ENCODE results near the gene PRDX3.
"Not testable (repeated sequence)": the region's sequence is repeated elsewhere in the genome, so short reads cannot be mapped to it uniquely, and the experiment has no call there.

Gene PRDX3

DNA sequence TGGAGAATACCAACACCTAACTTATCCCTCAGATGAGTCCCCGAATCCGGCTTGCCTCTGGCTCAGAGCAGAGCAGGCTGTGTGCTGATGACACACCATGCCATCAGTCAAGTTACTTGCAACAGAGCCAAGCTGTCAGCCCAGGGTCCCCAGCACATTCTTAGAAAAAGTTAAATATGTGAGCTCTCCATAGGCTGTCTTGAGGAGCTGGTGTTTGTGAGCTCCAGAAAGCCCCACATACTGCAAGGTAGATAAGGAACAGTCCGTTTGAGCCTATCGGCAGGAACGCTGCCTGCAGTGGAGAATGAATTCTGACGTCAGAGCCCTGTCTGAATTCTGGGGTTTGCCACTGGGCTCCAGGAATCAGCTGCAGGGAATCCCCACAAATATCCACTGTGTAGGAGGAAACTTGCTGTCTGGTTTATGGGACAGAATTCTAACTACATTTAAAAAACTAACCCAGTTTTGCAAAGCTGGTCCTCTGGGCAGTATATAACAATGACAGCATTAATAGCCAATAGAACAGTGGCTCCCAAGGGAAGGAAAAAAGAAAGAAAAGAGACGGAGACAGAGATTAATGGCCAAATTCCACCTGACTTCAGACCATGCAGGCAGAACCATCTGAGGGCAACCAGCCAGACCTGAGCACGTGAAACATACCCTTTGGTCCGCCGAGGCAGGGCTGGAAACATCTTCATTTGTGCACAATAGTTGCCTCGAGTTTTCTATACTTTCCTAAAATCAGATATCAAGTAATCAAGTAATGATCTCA lies 16.7 kb downstream of the PRDX3 start:
- DNase-seq, result no peak

DNA sequence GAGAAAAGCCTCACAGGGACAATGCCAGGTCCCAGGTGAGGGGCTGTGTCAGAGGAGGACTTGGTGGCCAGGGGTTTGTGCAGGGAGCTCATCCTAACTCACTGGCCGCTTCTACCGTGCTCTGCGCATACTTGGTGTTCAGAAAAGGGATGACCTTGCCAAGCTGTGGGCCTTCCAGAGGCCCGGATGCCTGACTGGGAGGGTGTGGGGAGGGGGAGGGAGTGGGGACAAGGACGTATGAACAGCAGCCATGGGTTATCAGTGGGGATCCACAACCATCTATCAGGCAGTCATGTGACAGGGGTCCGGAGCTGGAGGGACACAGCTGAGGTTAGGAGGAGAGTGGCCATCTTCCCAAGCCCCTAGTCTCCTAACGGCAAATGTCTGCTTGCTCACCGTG lies 19.3 kb downstream of the PRDX3 start:
- no peak for DNase-seq

- DNase-seq, result no peak
Observed at GRCh38 chr10:119153661-119154060, 25.0 kb downstream of the PRDX3 start.

GRCh38 chr10:119153041-119153440 lies 25.6 kb downstream of the PRDX3 start:
- no peak for DNase-seq

GRCh38 chr10:119151601-119152000 lies 27.0 kb downstream of the PRDX3 start:
- not testable (repeated sequence) for DNase-seq

DNA sequence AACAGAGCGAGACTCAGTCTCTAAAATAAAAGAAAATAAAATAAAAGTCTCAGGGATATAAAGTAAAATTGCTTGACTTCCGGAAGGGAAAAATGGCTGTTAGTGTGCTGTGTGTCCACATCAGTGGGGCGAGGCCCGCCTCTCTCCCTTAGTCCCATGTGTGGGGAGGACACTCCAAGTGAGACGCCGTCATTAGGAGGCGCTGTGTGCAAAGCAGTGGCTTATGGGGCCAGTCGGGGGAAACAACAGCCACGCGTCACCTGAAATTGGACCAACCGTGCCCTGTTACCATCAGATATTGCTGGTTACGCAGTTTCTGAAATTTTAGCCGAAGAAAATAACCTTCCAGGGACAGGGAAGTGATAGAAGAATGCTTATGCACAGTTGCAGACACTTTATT lies 28.9 kb downstream of the PRDX3 start:
- no peak for DNase-seq

DNA sequence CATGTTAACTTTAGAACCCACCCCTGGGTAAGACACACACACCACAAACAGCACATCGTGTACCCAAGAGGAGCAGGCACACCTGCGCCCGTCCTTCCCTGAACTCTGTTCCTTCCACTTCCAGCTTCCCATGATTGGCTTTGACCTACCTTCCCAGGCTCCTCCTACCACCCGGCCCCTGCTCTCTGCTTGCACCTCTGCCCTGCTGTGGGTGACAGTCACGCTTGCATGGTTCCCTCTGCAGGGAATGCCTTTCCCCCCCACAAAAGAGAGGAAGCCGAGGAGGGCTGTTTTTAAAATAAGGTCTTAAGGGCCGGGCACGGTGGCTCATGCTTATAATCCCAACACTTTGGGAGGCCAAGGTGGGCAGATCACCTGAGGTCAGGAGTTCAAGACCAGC lies 29.5 kb downstream of the PRDX3 start:
- DNase-seq, result no peak

DNA sequence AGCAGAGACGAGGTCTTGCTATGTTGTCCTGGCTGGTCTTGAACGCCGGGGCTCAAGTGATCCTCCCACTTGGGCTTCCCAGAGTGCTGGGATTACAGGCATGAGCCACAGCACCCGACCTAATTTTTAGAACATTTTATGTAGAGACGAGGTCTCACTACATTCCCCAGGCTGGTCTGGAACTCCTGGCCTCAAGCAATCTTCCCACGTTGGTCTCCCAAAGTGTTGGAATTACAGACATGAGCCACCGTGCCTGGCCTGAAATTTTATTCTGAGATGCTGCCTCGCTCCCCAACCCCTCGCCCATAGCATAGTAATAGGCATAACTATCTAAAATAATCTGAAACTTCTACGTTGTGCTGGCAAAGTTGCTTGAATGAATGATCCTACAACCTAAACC lies 35.0 kb downstream of the PRDX3 start:
- DNase-seq, result no peak

GRCh38 chr10:119140603-119141245 lies 37.9 kb downstream of the PRDX3 start:
- DNase-seq, result no peak

DNA sequence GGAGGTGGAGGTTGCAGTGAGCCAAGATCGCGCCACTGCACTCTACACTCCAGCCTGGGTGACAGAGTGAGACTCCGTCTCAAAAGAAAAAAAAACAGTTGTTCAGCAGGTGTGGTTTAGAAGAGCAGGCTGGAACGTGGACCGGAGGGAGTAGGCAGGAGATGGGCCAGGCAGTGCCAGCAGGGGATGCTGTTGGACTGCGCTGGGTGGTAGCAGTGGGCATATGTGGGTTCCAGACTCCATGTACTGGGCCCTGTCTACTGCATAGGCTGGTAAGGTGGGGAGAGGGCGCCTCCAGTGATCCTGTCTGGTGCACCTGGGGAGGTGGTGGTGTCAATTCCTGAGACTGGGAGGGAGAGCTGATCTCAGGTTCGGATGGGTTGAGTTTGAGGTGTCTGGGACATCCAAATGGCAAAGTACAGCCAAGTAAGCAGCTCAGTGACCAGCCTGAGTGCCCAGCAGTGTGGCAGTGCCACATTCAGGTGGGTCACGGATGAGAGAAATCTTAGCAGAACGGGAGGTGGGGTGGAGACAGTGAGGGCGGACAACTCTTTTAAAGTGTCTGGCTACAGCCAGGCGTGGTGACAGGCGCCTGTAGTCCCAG lies 39.0 kb downstream of the PRDX3 start:
- no peak for DNase-seq

GRCh38 chr10:119138346-119139306 lies 40.0 kb downstream of the PRDX3 start:
- DNase-seq, result no peak

DNA sequence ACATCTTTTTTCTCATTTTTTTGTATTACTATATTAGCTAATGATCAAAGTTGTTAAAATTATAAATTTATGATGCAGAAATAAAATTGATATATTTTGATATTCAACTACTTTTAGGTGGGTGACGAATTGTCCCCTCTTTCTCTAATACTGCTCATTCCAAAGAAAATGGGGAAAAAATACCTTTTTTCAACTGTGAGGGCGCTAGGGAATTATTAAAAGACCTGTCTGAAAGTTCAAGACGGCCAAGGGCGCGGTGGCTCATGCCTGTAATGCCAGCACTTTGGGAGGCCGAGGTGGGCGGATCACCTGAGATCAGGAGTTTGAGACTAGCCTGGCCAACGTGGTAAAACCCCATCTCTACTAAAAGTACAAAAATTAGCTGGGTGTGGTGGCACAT lies 40.7 kb downstream of the PRDX3 start:
- DNase-seq, result not testable (repeated sequence)

DNA sequence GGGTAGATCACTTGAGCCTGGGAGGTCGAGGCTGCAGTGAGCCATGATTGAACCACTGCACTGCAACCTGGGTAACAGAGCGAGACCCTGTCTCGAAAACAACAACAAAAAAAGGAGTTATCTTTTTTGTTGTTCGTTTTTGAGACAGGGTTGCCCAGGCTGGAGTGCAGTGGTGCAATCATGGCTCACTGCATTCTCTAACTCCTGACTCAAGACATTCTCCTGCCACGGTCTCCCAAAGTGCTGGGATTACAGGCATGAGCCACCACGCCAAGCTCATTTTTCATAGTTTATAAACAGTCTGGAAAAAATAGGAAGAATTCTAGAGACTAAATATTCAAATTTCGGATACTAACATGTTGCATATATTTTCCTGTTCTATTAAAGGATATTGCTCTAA lies 42.5 kb downstream of the PRDX3 start:
- no peak for DNase-seq

- DNase-seq, result no peak
Observed at GRCh38 chr10:119135513-119135881, 43.1 kb downstream of the PRDX3 start.

DNA sequence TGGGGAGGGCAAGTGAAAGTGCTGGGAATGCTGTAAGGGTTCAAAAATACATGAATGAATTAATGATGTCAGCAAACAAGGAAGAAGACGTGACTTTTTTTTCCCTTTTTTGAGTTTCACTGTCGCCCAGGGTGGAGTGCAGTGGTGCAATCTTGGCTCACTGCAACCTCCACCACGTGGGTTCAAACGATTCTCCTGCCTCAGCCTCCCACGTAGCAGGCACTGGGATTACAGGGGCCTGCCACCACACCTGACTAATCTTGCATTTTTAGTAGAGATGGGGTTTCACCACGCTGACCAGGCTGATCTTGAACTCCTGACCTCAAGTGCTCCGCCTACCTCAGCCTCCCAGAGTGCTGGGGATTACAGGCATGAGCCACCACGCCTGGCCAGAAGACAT lies 44.7 kb downstream of the PRDX3 start:
- no peak for DNase-seq

GRCh38 chr10:119132521-119133345 lies 45.9 kb downstream of the PRDX3 start:
- DNase-seq, result no peak

GRCh38 chr10:119131512-119132240 lies 46.9 kb downstream of the PRDX3 start:
- no peak for DNase-seq

- no peak for DNase-seq
Observed at GRCh38 chr10:119129721-119130120, 48.9 kb downstream of the PRDX3 start.

DNA sequence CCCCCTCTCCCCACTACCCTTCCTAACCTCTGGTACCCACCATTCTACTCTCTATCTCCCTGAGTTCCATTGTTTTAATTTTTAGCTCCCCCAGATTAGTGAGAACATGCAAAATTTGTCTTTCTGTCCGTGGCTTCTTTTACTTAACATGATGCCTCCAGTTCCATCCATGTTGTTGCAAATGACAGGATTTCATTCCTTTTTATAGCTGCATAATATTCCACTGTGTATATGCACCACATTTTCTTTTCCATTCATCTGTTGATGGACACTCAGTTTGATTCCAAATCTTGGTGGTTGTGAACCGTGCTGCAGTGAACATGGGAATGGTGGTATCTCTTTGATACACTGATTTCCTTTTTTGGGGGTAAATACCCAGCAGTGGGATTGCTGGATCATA lies 52.7 kb downstream of the PRDX3 start:
- DNase-seq, result no peak

DNA sequence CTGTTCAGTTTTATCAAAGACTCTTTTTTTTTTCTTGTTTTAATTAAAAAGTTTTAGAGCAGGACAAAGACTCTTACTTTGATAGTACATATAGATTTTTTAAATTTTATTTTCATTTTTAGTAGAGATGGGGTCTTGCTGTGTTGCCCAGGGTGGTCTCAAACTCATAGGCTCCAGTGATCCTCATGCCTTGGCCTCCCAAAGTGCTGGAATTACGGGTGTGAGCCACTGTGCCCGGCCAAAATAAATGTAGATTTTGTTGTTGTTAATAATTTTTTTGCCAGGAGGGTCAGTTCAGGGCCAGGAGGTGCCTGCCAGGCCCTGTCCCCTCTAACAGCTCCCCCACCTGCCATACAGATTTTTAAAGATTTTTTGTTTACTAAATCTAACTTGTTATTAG lies 57.7 kb downstream of the PRDX3 start:
- no peak for DNase-seq

- no peak for DNase-seq
Observed at GRCh38 chr10:119120413-119120867, 58.2 kb downstream of the PRDX3 start.
